A549 (cell line): Measurements from ENCODE around the gene TTC3.

ENCODE experiments used
- CTCF ChIP-seq: fragments of >200 bp; sonication (Bioruptor Twin); formaldehyde crosslinking; IDR thresholded peaks from 3 replicates; pipeline ENCODE4 v1.5.1; 2016
- ELK1 ChIP-seq: fragments of 150-350 bp; IDR thresholded peaks from 2 replicates; pipeline ENCODE4 v1.6.1; 2014; ENCODE audit warnings: low read depth, mild to moderate bottlenecking, low read length
- EP300 ChIP-seq, 2 experiments: fragments of >200 bp; sonication (Bioruptor Twin); formaldehyde crosslinking; IDR thresholded peaks; 2 replicates in 1 of 2; 3 replicates in 1 of 2; pipeline ENCODE4 v1.6.1; 2016 to 2017
- FOSL2 ChIP-seq, 2 experiments: fragments of 450-650 bp in 1 of 2; fragments of >200 bp in 1 of 2; sonication (Bioruptor Twin) in 1 of 2; formaldehyde crosslinking; IDR thresholded peaks; 2 replicates each; pipeline versions ENCODE4 v1.5.0 to v1.6.1; 2016 to 2020; ENCODE audit warnings: mild to moderate bottlenecking in 1 of 2, moderate library complexity in 1 of 2
- KDM5A ChIP-seq: fragments of 200-600 bp; sonication (generic); IDR thresholded peaks from 2 replicates; pipeline ENCODE4 v1.6.1; 2016; ENCODE audit warnings: antibody characterized with exemption, mild to moderate bottlenecking
- MAFK ChIP-seq: fragments of 450-650 bp; IDR thresholded peaks from 2 replicates; pipeline ENCODE4 v1.6.1; 2014; ENCODE audit not compliant: partially characterized antibody
- NFE2L2 ChIP-seq: fragments of 150-350 bp; conservative IDR thresholded peaks from 2 replicates; pipeline ENCODE4 v1.6.1; 2014; ENCODE audit warnings: low read length
- PBX3 ChIP-seq: IDR thresholded peaks from 2 replicates; pipeline ENCODE4 v1.6.1; 2012
- PHF8 ChIP-seq: fragments of 200-600 bp; sonication (generic); IDR thresholded peaks from 2 replicates; pipeline ENCODE4 v1.6.1; 2016; ENCODE audit warnings: low read depth, mild to moderate bottlenecking, antibody characterized with exemption, moderate library complexity, borderline replicate concordance
- POLR2A ChIP-seq: IDR thresholded peaks from 2 replicates; pipeline ENCODE4 v1.6.1; 2012; ENCODE audit warnings: mild to moderate bottlenecking, low read length
- RAD21 ChIP-seq, 2 experiments: fragments of >200 bp in 1 of 2; sonication (Bioruptor Twin) in 1 of 2; formaldehyde crosslinking in 1 of 2; IDR thresholded peaks in 1 of 2; conservative IDR thresholded peaks in 1 of 2; 2 replicates in 1 of 2; 3 replicates in 1 of 2; pipeline ENCODE4 v1.6.1; 2012 to 2018; ENCODE audit warnings: inconsistent platforms in 1 of 2
- REST ChIP-seq: fragments of 200-600 bp; sonication (generic); IDR thresholded peaks from 2 replicates; pipeline ENCODE4 v1.6.1; 2016; ENCODE audit warnings: antibody characterized with exemption, mild to moderate bottlenecking, moderate library complexity
- USF2 ChIP-seq: fragments of 450-650 bp; IDR thresholded peaks from 2 replicates; pipeline ENCODE4 v1.6.1; 2014; ENCODE audit warnings: antibody characterized with exemption
- ZSCAN20 ChIP-seq: fragments of 250-450 bp; sonication (Bioruptor Pico); IDR thresholded peaks from 2 replicates; pipeline ENCODE4 v1.8.0; 2022; ENCODE audit warnings: mild to moderate bottlenecking, moderate library complexity

GRCh38 chr21:37206496-37206895 is 133.4 kb downstream of the TTC3 start:
- TF ChIP-seq REST (no peak), POLR2A (no peak), CTCF (no peak), KDM5A (no peak), PHF8 (no peak), ELK1 (no peak), ZSCAN20 (CRISPR knock-in tag) (no peak), MAFK (no peak), RAD21 (conservative IDR thresholded peaks at IDR 0.05 in 1 of 2, IDR thresholded peaks at IDR 0.05 in 1 of 2) (no peak), FOSL2 (IDR thresholded peaks at IDR 0.05) (no peak), FOSL2 (CRISPR knock-in tag; IDR thresholded peaks at IDR 0.05) (no peak), NFE2L2 (no peak), EP300 (IDR thresholded peaks at IDR 0.05) (no peak), USF2 (no peak), PBX3 (no peak)
